WI38 (cell line): ENCODE data around the gene TOP2A.
"Not testable (repeated sequence)": the region's sequence is repeated elsewhere in the genome, so short reads cannot be mapped to it uniquely, and the experiment has no call there.

ENCODE experiments used
- H3K4me3 ChIP-seq: 2 replicates; pipeline ENCODE4 v1.5.1; 2011; ENCODE audit warnings: low read depth, mild to moderate bottlenecking, control low read depth, low read length
- TF ChIP-seq, protein P1 (sequence below): IDR thresholded peaks from 2 replicates; pipeline ENCODE4 v1.5.1; 2012; ENCODE audit warnings: low read depth, mild to moderate bottlenecking, control low read depth, low read length

TOP2A gene

DNA sequence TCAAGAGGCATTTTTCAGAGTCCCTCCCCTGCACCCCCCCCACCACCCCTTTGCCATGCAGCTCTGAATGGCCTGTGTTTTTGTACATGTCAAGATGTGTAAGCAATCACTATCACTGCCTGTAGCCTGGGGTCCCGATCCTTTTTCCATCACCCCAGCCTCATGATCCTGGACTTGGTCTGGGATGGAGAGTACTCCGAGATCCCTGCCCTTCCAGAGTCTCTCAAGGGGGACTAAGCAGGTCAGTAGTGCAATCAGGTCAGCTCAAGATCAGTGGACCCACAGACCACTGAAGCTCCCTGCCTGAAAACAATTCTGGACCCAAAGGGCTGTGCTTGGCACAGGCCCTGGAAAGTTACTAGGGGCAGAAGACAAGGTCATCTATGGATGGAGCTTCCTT lies 45.7 kb downstream of the TOP2A start:
- TF ChIP-seq, protein P1, sequence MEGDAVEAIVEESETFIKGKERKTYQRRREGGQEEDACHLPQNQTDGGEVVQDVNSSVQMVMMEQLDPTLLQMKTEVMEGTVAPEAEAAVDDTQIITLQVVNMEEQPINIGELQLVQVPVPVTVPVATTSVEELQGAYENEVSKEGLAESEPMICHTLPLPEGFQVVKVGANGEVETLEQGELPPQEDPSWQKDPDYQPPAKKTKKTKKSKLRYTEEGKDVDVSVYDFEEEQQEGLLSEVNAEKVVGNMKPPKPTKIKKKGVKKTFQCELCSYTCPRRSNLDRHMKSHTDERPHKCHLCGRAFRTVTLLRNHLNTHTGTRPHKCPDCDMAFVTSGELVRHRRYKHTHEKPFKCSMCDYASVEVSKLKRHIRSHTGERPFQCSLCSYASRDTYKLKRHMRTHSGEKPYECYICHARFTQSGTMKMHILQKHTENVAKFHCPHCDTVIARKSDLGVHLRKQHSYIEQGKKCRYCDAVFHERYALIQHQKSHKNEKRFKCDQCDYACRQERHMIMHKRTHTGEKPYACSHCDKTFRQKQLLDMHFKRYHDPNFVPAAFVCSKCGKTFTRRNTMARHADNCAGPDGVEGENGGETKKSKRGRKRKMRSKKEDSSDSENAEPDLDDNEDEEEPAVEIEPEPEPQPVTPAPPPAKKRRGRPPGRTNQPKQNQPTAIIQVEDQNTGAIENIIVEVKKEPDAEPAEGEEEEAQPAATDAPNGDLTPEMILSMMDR: no peak
- no peak overlapping the region for H3K4me3 ChIP-seq

DNA sequence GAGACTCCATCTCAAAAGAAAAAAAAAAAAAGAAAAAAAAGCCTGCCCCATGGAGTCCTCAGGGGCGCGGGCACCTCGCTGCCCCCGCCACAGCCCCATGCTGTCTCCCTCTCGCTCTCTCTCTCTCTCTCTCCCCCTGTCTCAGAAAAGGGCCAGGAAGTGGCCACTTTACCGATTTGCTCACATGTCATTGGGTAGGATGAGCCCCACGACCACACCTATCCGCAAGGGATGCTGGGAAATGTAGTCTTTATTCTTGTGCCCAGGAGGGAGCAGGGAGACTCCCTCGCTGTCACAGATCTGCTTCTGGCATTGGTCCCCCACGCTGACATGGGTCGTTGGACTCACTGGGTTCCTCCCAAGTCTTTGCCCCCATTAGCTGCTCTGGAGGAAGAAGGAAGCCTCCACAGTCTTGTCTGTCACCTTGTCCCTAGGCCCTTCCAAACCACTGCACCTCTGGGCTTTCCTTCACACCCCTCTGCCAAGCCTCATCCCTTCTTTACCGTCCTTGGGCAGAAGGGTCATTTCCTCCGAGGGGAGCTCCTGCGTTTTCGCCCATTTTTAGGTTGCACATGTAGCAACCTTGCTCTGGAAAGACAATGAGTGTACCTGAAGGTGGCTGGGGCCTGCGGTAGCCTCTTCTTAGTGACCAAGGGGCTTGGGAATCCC lies 46.3 kb downstream of the TOP2A start:
- TF ChIP-seq, protein P1: no peak
- H3K4me3 ChIP-seq: no peak overlapping the region

DNA sequence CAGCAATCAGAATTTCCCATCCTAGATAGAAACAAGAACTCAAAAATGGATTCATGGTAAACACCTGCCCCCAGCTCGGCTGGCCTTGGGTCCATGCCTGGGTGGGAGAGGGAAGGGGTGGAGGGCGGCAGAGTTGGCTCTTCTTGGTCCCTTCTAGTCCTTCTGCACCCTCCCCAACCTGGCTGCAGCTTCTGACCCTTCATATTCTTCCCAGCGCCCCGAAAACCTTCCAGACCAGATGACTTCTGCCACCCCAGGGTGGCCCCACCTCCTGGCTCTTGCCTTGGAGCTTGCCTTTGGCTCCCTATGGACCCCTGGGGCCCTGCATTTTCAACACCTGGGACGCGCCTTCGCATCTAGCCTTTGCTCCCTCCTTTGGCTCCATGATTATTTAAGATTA lies 47.8 kb downstream of the TOP2A start:
- TF ChIP-seq, protein P1: no peak
- H3K4me3 ChIP-seq: no peak overlapping the region

DNA sequence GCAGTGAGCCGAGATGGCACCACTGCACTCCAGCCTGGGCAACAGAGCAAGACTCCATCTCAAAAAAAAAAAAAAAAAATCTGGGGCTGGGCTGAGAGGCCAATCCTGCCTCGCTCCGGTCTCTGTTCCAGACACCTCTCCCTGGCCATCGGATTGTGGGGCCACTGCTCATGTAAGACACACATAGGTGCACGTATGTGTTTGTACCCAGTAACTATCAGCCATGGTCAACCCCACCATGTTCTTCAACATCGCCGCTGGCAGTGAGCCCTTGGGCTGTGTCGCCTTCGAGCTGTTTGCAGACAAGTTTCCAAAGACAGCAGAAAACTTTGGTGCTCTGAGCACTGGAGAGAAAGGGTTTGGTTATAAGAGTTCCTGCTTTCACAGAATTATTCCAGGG lies 50.0 kb downstream of the TOP2A start:
- H3K4me3 ChIP-seq: not testable (repeated sequence)

DNA sequence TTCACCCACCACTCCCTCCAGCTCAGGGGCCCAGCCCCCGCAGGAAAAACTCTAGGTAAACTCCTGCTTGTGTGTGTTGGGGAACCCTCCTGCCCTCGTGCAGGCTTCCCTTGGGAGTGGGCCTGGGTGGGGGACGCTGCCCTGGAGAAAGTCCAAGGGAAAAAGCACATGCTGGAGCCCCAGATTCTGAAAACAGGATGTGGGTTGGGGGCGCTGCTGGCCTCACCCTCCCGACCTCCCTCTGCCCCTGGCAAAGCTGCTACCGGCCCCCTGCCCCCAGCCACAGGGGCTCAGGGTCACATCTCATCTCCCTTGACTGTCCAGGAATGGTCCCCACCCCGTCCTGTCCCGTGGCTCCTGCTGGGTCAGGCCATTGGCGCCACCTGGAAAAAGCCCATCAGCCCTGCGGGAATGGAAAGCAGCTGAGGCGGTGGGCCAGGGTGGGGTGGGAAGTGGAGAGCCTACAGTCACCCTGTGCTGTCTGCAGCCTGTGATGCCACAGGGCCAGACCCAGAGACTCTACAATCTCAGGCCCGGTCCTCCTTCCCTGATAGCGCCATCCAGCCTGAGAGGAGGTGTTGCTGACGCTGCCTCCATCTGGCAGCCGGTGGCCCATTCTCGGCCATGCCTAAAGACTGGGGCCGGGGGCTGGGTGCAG lies 50.7 kb downstream of the TOP2A start:
- TF ChIP-seq, protein P1: no peak
- H3K4me3 ChIP-seq: no peak overlapping the region

DNA sequence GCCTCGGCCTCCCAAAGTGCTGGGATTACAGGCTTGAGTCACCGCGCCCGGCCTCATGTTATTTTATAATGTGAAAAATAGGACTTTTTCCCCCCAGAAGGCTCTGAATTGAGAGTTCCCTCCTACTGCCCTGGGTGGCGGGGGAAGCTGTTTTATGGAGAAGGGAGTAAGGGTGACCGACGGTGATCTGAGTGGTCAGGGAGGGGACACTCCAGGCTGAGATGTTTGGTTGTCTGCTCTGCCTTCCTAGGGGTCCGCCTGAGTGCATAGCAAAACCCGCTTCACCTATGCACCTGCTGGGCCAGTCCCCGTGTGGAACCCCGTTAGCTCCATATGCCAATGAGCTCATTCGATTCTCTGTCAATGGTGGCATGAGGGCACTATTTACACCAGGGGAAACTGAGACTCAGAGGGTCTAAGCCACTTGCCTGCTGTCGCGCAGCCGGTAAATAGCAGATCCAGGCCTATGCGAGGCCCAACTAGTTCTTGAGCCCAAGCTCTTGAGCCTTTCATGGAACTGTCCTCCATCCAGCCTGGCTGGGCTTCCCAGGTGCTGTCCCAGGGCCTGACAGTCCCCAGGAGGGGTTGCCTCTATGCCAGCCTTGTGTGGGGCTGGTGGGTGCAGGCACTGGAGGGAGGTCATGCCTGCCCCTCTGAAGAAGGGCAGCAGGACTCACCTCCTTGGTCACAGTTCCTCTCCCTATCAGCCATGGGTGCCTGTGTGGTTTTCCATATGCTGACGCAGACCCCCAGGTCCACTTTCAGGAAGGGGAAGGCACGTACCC lies 51.4 kb downstream of the TOP2A start:
- no peak overlapping the region for H3K4me3 ChIP-seq
- TF ChIP-seq, protein P1: no peak

DNA sequence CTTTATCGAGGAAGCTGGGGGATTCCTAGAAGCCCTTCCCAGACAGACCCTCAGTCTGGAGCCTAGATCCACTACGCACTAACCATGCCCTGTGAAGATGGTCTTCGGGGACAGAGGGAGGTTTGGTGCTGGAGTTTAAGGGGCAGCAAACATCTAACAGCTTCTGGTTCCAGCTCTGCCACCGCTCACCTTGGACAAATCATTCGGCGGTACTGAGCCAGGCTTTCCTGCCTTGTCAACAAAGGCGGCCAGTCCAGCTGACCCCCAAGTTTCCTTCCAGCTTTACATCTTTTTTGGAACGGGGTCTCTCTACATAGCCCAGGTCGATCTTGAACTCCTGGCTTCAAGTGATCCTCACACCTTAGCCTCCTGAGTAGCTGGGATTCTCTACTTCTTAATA lies 52.8 kb downstream of the TOP2A start:
- no peak overlapping the region for H3K4me3 ChIP-seq
- TF ChIP-seq, protein P1: no peak
